HL-60 (cell line): ENCODE measurements around the gene ATG4B.

Experiments used
- GABPA ChIP-seq: IDR thresholded peaks from 2 replicates; pipeline ENCODE4 v1.6.1; 2012; ENCODE audit warnings: low read depth
- TF ChIP-seq, protein P1 (sequence below): IDR thresholded peaks from one replicate; pipeline ENCODE4 v1.5.1; 2011; ENCODE audit warnings: low read length, control low read depth, inconsistent platforms; ENCODE audit not compliant: insufficient read depth
- TF ChIP-seq, protein P2 (sequence below): IDR thresholded peaks from 2 replicates; pipeline ENCODE4 v1.6.1; 2012; ENCODE audit warnings: low read depth; ENCODE audit not compliant: insufficient replicate concordance

DNA sequence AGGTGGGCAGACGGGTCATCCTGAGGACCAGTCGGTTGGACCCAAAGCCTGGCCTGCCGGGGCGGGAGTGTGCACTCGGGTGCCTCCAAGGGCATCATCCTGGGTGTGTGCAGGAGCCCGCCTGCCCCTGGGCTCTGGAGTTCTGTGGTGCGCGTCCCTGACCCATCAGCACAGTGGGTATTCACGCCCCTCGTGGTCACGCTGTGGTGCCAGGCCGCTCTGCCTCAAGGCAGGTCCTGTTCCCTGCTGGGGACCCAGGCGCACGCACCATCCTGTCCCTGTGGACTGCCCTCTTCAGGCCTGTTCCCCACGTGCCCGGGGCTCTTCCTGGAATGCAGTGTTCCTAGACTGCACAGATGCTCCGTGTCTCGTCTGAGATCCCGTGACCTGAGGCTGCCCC is 82.6 kb downstream of the ATG4B start:
- TF ChIP-seq, protein P1, sequence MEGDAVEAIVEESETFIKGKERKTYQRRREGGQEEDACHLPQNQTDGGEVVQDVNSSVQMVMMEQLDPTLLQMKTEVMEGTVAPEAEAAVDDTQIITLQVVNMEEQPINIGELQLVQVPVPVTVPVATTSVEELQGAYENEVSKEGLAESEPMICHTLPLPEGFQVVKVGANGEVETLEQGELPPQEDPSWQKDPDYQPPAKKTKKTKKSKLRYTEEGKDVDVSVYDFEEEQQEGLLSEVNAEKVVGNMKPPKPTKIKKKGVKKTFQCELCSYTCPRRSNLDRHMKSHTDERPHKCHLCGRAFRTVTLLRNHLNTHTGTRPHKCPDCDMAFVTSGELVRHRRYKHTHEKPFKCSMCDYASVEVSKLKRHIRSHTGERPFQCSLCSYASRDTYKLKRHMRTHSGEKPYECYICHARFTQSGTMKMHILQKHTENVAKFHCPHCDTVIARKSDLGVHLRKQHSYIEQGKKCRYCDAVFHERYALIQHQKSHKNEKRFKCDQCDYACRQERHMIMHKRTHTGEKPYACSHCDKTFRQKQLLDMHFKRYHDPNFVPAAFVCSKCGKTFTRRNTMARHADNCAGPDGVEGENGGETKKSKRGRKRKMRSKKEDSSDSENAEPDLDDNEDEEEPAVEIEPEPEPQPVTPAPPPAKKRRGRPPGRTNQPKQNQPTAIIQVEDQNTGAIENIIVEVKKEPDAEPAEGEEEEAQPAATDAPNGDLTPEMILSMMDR, result no peak
- TF ChIP-seq GABPA, result no peak
- TF ChIP-seq, protein P2, sequence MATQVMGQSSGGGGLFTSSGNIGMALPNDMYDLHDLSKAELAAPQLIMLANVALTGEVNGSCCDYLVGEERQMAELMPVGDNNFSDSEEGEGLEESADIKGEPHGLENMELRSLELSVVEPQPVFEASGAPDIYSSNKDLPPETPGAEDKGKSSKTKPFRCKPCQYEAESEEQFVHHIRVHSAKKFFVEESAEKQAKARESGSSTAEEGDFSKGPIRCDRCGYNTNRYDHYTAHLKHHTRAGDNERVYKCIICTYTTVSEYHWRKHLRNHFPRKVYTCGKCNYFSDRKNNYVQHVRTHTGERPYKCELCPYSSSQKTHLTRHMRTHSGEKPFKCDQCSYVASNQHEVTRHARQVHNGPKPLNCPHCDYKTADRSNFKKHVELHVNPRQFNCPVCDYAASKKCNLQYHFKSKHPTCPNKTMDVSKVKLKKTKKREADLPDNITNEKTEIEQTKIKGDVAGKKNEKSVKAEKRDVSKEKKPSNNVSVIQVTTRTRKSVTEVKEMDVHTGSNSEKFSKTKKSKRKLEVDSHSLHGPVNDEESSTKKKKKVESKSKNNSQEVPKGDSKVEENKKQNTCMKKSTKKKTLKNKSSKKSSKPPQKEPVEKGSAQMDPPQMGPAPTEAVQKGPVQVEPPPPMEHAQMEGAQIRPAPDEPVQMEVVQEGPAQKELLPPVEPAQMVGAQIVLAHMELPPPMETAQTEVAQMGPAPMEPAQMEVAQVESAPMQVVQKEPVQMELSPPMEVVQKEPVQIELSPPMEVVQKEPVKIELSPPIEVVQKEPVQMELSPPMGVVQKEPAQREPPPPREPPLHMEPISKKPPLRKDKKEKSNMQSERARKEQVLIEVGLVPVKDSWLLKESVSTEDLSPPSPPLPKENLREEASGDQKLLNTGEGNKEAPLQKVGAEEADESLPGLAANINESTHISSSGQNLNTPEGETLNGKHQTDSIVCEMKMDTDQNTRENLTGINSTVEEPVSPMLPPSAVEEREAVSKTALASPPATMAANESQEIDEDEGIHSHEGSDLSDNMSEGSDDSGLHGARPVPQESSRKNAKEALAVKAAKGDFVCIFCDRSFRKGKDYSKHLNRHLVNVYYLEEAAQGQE, result no peak
